Esophagus mucosa (tissue), 1 donor: Measurements from ENCODE around the gene PLAAT2. TPM values are rescaled to one million over a fixed set of nuclear protein-coding genes. Genes with fewer than 3 reads are reported as not detected.
"Not testable (repeated sequence)": the region's sequence is repeated elsewhere in the genome, so short reads cannot be mapped to it uniquely, and the experiment has no call there.

ENCODE experiments used
- ATAC-seq: fragments of 200-7000 bp; cut with Tn5 transposase; one replicate; pipeline ENCODE4 v1.9.1; 2020
- total RNA-seq: library from RNA; stranded (reverse); gene quantifications from one replicate; pipeline ENCODE4 v1.2.4, GENCODE V29; 2023
- donor health status: DM: yes; HTN: yes; CAD: no.

The PLAAT2 gene
- total RNA-seq, 1 donor from 2014 or later, result 0.84 TPM

GRCh38 chr11:63574856-63575602 lies 11.8 kb upstream of the PLAAT2 start:
- peak; percentile 88 for ATAC-seq

GRCh38 chr11:63573881-63574855 lies 11.0 kb upstream of the PLAAT2 start:
- ATAC-seq, result peak; percentile 64

DNA sequence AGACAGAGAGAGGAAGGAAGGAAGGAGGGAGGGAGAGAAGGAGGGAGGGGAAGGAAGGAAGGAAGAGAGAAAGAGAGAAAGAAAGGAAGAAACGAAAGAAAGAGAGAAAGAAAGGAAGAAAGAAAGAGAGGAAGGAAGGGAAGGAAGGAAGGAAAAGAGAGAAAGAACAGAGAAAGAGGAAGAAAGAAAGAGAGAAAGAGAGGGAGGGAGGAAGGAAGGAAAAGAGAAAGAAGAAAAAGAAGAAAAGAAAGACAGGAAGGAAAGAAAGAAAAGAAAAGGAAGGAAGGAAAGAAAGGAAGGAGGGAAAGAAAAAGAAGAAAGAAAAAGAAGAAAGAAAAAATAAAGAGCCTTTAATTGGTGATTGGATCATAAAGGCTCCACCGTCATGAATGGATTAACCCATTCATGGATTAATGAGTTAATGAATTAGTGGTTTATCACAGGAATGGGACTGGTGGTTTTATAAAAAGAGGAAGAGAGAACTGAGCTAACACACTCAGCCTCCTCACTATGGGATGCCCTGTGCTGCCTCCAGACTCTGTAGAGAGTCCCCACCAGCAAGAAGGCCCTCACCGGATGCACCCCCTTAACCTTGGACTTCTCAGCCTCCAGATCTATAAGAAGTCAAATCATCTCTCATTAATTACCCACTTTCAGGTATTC lies 9.0 kb upstream of the PLAAT2 start:
- ATAC-seq, result no peak

GRCh38 chr11:63569570-63569969 lies 6.4 kb upstream of the PLAAT2 start:
- ATAC-seq, result no peak

DNA sequence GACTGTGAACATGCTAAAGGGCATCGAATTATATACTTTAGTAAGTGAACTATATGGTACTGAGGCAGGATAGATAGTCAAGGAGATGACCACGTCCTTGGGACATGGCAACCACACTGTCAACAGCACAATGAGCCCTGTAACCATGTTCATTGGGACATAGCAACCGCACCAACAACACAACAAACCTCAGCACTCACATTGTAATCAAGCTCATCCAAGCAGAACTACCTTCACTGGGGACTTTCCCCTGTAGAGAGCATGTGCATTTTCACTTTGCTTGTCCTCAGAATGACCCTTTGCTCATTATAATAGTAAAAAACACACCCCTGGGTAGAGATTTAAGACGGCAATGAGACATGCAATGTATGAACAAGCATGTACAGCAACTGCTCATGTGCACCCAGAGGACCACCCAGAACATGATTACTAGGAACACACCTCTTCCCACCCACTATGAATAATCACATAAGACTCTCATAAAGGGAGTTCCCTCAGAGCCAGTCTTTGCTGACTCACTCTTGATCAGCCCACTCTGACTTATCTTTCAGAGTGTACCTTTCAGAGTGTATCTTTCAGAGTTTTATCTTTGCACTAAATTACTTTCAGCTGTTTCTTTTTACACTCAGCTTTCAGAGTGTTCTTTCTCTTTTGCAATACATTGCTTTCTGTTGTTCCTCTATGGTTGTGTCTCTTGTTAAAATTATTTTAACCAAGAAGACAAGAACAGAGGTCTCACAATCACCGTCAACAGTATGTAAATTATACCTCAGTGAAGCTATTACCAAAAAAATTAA lies 4.1 kb upstream of the PLAAT2 start:
- peak; percentile 91 for ATAC-seq

DNA sequence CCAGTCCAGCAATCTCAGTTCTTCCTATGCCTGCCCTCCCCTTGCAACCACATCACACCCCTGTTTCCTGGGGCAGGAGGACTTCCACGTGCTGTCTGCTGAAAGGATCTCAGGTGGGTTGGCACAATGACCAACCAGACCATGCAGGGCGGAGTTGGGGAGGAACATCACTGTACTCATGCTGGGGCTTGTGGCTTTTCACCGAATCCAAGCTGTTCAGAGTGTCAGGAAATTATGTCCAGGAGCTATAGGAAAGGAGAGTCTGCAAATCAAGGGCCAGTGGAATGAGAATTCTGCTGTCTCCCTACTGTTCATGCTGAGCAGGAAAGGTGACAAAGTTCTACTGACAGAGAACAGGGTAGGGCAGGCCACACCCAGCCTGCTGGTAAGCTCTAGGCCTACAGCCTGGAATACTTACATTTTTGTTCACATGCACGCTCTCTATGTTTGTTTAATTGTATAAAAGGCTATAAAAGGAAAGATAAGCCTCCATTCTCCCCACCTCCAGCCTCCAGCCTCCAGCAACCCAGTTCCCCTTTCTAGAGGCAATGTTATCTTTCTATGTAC lies 1.7 kb upstream of the PLAAT2 start:
- ATAC-seq, result peak; percentile 83

GRCh38 chr11:63564056-63564774 lies 1.0 kb upstream of the PLAAT2 start:
- ATAC-seq, result no peak

- peak; percentile 39 for ATAC-seq
These were observed 2.5 kb downstream of the PLAAT2 start for GRCh38 chr11:63560506-63561180.

- ATAC-seq, result no peak
These were observed 4.6 kb downstream of the PLAAT2 start for GRCh38 chr11:63558459-63559157.

DNA sequence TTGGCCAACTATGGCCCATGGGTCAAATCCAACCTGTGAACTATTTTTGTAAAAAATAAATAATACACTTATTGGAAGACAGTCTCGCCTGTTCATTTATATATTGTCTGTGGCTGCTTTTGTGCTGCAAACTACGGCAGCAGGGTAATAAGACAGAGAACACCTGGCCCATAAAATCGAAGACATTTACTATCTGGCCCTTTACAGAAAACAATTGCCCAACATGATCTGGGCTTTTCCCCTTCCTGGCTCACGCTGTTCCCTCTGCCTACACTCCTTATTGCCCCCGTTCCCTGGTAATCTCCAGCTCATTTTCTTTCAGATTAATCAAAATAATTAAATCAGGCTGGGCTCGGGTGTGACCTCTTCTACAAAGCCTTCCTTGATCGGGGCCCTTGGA lies 5.6 kb downstream of the PLAAT2 start:
- no peak for ATAC-seq

- ATAC-seq, result no peak
These were observed 6.7 kb downstream of the PLAAT2 start for GRCh38 chr11:63556404-63557013.

DNA sequence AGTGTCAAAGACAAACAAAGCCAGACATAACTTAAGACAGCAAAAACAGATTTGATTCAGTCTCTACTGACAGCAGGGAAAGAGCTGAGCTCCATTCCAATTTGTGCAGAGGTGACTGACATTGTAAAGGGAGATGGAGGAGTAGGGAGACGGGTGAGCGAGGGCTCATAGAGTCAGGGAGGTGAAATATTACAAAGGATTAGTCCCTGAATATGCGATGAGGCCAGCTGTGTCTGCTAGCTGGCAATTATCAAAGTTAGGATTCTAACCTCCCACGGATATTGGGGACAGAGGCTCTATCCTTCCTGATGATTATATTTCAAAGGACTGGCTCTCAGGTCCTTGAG lies 8.3 kb downstream of the PLAAT2 start:
- ATAC-seq, result no peak

DNA sequence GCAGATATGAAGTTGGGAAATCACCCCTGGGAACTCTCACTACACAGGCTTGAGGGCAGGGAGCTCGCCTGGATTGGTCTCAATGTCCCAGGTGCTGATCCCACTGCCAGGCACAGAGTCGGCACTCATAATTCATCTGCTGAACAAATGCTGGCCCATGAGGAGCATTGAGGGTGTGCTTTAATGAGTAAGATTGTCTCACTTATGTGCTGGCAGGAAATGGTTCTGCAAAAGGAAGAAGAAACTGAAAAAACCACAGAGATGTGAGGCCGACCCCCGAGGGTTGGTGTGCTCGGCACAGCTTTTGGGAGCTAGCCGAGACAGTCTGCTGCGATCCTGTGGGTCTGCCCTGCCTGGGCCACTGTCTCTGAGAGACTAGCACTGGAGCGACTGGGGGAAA lies 9.4 kb downstream of the PLAAT2 start:
- ATAC-seq, result peak; percentile 30

DNA sequence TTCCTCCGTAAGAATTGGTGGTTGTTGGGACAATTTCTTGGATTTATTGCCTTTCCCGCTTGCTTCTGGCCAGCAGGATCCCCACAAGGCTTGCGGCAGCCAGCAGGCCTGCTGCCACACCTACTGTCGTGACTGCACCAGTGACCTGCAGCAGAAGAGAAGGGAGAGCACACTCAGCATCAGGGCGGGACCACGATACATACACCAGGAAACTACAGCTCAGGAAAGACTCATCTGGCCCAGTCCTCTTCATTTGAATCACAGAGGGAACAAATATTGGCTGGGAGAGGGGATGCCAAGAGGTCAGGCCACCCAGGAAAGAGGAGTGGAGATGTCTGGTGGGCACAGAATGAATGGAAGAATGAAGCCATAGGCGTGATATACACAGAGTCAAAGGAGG lies 10.3 kb downstream of the PLAAT2 start:
- ATAC-seq, result peak; percentile 88

DNA sequence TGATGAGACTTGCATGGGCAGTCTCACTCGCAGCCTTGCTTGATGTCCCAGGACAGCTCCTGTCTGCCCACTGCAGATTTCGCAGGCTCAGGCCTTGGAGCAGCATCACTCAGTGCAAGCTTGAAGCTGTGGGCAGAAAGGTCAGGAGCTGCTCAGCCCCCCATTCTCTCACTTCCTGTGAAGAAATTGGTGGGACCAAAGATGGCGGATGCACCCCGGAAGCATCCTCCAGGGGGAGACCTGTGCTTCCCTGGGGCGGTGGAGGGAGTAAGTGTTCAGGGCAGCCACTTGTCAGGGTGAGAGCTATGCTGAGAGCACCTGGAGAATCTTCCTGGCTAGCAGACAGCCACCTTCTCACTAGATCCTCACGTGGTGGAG lies 11.3 kb downstream of the PLAAT2 start:
- ATAC-seq, result no peak

- ATAC-seq, result no peak
These were observed 11.9 kb downstream of the PLAAT2 start for GRCh38 chr11:63551091-63551888.

DNA sequence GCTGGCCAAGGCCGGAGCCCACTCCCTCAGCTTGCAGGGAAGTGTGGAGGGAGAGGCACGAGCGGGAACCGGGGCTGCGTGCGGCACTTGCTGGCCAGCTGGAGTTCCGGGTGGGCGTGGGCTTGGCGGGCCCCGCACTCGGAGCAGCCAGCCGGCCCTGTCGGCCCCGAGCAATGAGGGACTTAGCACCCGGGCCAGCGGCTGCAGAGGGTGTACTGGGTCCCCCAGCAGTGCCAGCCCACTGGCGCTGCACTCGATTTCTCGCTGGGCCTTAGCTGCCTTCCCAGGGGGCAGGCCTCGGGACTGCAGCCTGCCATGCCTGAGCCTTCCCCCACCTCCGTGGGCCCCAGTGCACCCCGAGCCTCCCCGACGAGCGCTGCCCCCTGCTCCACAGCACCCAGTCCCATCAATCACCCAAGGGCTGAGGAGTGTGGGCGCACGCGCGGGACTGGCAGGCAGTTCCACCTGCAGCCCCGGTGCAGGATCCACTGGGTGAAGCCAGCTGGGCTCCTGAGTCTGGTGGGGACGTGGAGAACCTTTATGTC lies 13.0 kb downstream of the PLAAT2 start:
- ATAC-seq, result not testable (repeated sequence)

DNA sequence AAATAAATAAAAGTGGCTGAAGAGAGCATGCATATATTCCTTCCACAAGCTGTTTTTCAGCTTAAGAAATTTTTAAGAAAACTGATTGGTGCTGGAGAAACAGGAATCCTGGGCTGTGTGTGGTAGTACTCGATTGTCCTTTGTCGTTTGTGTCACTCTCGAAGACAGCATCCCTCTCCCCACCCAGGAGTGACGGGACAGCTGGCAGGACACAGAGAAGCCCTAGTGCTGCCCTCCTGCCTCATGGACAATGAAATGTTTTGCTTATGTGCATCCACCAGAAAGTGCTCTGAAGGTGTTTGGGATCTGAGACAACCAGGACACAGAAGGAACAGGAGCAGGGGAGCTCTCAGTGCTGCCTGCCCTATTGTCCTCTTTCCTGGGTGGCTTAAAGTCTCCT lies 13.8 kb downstream of the PLAAT2 start:
- no peak for ATAC-seq
